ENCODE results near the gene PLEKHN1. TPM values are rescaled to one million over a fixed set of nuclear protein-coding genes. Genes with fewer than 3 reads are reported as not detected.

PLEKHN1 gene
- total RNA-seq, 2 experiments from 2014 or later = 1.1 to 1.4 TPM

DNA sequence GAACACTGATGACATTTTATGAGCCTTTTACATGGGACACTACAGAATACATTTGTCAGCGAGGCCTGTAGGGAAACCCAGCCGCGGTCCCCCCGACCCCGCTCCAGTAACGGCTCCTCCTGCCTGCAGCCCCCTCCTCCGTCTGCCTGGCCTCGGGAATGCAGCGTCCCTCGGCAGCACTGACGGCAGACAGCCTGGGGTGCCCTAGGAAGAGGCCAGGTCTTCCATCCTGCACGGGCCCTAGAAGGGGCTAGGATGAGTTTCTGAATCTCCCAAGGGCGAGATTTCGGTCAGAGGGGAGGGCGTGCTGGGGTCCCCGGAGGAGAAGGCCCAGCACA is 34.1 kb upstream of the PLEKHN1 start:
- Mint-ChIP-seq H3K36me3 (ENCODE audit: low read depth) (no peaks in the 10 kb centered on the region), H3K27ac (no peak overlapping the region), H3K4me1 (peaks cover 9% of the 10 kb centered on the region), H3K4me3 (no peak overlapping the region), H3K27me3 (peaks cover 23% of the 10 kb centered on the region), H3K9me3 (ENCODE audit: low read depth) (no peaks in the 10 kb centered on the region)
- ChIA-PET POLR2A (no interaction called here), CTCF (no interaction called here)
- intact Hi-C loops (cut with DNase I, micrococcal nuclease) = no loop called here
- ATAC-seq (no peak), DNase-seq (no peak)

DNA sequence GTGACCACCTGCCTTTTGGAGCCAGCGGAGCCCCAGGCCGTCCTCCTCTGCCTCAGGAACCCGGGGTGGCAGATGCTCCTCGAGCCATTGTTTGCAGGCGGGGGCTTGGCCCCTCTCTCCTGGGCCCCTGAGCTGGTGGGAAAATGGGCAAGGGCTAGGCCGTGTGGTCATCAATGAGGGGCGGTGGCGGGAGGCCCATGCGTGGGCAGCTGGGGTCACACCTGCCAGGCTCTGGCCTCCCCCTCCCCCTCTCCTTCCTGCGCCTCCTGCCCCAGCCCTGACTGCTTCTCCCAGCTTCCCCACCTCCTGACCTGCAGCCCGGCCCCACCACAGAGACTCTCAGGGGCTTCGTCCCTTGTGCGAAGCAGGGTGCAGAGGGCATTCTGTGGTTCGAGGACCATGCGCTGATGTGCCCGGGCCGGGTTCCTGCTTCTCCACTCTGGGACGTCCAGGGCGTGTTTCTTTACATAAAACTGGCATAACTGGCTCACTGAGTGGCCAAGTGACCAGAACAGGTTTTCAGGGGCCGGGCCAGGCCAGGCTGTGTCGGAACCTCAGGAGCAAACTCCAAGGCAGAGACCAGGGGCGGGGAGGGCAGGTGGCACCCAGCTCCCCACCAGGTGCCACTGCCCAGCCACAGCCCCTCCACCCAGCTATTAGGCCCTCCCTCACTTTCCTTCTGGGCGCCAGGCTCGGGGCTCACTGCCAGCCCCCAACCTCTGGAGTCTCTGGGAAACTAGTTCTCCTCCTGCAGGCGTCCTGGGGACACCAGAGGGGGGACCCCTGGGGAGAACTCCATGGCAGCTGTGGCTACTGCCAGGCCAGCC is 33.3 kb upstream of the PLEKHN1 start:
- H3K9me3 Mint-ChIP-seq (ENCODE audit: low read depth) = no peaks in the 10 kb centered on the region
- ATAC-seq = no peak
- H3K27ac Mint-ChIP-seq = no peak overlapping the region
- peaks cover 21% of the 10 kb centered on the region for H3K27me3 Mint-ChIP-seq
- CTCF ChIA-PET = no interaction called here
- peaks cover 9% of the 10 kb centered on the region for H3K4me1 Mint-ChIP-seq
- intact Hi-C loops (cut with DNase I, micrococcal nuclease) = no loop called here
- POLR2A ChIA-PET = no interaction called here
- no peaks in the 10 kb centered on the region for H3K36me3 Mint-ChIP-seq (ENCODE audit: low read depth)
- DNase-seq = no peak
- no peak overlapping the region for H3K4me3 Mint-ChIP-seq

DNA sequence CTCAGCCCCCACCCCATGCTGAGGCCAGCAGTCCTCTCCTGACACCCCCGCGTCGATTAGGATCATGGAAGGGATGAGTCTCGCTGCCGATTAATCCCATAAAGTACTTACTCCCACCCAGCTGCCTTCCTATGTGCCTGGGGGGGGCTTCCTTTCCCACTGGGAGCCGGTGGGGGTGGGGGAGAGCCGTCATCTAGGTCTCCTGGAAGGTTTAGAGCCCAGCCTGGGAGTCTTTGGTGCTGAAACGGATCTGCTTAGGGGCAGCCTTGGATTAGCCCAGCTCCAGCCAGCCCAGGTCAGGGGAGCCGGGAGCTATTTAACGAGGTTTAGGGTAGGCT is 32.7 kb upstream of the PLEKHN1 start:
- H3K4me3 Mint-ChIP-seq = no peak overlapping the region
- H3K9me3 Mint-ChIP-seq (ENCODE audit: low read depth) = no peaks in the 10 kb centered on the region
- no peak overlapping the region for H3K27ac Mint-ChIP-seq
- POLR2A ChIA-PET = no interaction called here
- ATAC-seq (no peak), DNase-seq (no peak)
- H3K27me3 Mint-ChIP-seq = peaks cover 22% of the 10 kb centered on the region
- CTCF ChIA-PET = no interaction called here
- intact Hi-C loops (cut with DNase I, micrococcal nuclease) = no loop called here
- H3K4me1 Mint-ChIP-seq = peaks cover 9% of the 10 kb centered on the region
- H3K36me3 Mint-ChIP-seq (ENCODE audit: low read depth) = no peaks in the 10 kb centered on the region

DNA sequence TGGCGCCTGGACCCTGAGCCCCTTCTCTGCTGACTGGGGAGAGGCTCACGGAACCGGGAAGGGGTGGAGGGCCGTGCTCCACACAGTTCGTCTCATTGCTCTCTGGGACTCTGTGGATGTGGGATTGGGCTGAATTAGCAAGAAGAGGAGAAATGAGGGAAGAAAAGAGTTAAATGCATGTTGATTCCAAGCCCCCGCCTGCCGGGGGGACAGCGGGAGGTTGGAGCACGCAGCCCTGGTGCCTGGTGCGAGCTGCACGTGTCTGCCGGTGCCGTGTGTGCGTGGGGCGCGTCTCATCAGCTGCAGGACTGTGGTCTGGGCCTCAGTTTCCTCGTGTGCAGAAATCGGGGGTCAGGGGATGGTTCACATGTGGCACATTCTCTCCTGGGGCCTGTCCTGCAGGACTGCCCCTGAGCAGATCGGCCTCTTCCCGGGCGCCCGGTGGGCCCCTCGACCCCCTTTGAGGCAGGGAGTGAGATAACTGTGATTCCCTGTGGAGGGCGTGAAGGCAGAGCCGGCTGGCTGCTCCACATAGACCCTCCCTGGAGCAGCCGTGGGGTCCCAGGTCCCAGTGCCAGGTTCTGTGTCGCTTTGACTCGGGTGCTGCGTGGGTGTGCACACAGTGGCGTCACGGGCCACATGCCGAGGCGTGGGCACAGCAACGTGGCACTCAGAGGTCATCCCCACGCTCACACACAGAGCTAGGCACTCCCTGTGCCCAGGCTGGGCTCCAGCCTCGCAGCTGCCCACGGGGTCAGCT is 31.1 kb upstream of the PLEKHN1 start:
- no peak for ATAC-seq
- ChIA-PET CTCF (no interaction called here), POLR2A (no interaction called here)
- Mint-ChIP-seq H3K27ac (no peak overlapping the region), H3K9me3 (ENCODE audit: low read depth) (no peaks in the 10 kb centered on the region), H3K4me3 (no peak overlapping the region), H3K36me3 (ENCODE audit: low read depth) (no peaks in the 10 kb centered on the region), H3K27me3 (peaks cover 19% of the 10 kb centered on the region), H3K4me1 (peaks cover 9% of the 10 kb centered on the region)
- DNase-seq = peak; percentile 35
- intact Hi-C loops (cut with DNase I, micrococcal nuclease) = loop anchor here in 1 of 2 experiments (5.0 kb wide), 1 partner anchor 33 kb away; no protein-coding TSS in a partner anchor

DNA sequence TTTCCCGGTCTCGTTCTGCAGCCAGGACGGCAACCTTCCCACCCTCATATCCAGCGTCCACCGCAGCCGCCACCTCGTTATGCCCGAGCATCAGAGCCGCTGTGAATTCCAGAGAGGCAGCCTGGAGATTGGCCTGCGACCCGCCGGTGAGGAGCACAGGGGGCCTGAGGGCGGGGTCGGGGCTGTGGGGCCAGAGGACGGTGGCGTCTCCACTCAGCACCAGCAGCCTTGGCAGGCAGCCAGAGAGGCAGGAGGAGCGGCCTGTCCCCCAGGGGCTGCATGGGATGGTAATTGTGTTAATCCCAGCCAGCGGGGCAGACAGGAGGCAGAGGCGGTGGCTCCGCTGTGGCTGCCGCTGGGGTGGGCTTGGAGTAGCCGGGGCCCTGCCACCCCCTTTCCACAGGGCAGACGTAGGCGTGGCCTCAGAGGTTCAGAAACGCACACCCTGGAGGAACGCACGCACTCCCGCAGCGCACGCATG is 30.5 kb upstream of the PLEKHN1 start:
- Mint-ChIP-seq H3K27me3 (peaks cover 21% of the 10 kb centered on the region), H3K4me1 (peaks cover 10% of the 10 kb centered on the region), H3K4me3 (no peak overlapping the region), H3K27ac (no peak overlapping the region), H3K9me3 (ENCODE audit: low read depth) (no peaks in the 10 kb centered on the region), H3K36me3 (ENCODE audit: low read depth) (no peaks in the 10 kb centered on the region)
- intact Hi-C loops (cut with DNase I, micrococcal nuclease) = loop anchor here in 1 of 2 experiments (5.0 kb wide), 1 partner anchor 33 kb away; no protein-coding TSS in a partner anchor
- ChIA-PET POLR2A (no interaction called here), CTCF (no interaction called here)
- DNase-seq (no peak), ATAC-seq (no peak)

DNA sequence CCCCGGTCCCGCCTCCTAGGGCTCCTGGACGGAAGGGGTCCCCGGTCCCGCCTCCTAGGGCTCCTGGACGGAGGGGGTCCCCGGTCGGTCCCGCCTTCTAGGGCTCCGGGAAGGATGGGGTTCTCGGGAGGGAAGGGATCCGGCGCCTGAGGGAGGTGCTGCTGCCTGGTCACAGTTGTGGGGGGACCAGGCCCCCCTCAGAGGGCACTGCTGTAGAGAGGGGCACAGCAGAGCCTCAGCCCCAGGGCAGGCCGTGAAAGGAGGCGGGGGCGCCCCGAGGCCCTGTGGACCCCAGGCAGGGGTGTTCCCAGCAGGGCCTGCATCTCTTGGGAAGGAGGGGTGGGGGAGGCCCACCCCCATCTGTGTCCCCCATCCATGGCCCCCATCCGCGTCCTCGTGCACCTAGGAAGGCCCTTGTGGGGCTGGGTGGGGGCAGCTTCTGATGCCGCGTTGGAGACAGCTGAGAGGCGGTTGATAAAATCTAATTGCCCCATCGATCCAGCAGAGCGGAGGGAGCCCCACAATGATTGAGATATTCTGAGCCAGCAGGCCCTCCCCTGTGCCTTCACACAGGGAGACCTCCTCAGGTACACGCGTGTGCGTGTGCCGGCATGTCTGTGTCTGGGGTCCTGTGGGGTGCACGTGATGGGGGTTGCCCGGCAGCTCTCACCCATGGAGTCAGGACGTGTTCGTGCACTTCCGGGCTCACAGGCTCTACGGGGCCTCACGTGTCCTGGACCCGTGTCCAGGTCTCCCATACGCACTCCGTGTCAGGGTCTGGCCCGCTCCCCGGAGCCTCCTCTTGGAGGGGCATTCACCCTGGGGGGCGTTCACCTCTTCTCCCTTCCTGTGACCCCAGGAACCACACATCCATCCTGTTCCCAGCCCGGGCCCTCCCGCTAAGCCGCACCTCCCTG is 29.7 kb upstream of the PLEKHN1 start:
- no peak overlapping the region for H3K27ac Mint-ChIP-seq
- H3K36me3 Mint-ChIP-seq (ENCODE audit: low read depth) = no peaks in the 10 kb centered on the region
- ChIA-PET POLR2A (no interaction called here), CTCF (no interaction called here)
- peaks cover 22% of the 10 kb centered on the region for H3K27me3 Mint-ChIP-seq
- H3K4me3 Mint-ChIP-seq = no peak overlapping the region
- ATAC-seq = no peak
- no peak for DNase-seq
- intact Hi-C loops (cut with DNase I, micrococcal nuclease) = loop anchor here in 1 of 2 experiments (5.0 kb wide), 1 partner anchor 34 kb away; no protein-coding TSS in a partner anchor
- no peaks in the 10 kb centered on the region for H3K9me3 Mint-ChIP-seq (ENCODE audit: low read depth)
- peaks cover 14% of the 10 kb centered on the region for H3K4me1 Mint-ChIP-seq

DNA sequence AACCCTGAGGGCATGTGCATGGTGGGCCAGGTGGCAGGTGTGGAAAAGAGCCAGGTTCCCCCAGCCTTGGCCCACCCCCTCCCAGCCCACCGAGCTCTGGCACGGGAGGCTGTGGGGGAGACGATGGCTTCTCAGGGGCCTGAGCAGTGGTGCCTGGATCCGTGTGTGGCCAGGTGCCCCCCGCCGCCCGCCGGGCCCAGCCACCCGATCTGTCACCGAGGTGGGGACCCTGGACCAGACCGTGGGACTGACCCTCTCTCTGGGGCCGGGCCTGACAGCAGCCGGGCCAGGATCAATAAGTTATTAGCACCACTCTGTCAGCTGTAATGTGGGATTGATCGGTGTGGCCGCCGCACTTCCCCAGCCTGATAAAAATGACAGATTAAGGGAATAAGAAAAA is 28.8 kb upstream of the PLEKHN1 start:
- ATAC-seq (no peak), DNase-seq (no peak)
- ChIA-PET CTCF (no interaction called here), POLR2A (no interaction called here)
- H3K4me3 Mint-ChIP-seq = no peak overlapping the region
- no peak overlapping the region for H3K27ac Mint-ChIP-seq
- intact Hi-C loops (cut with DNase I, micrococcal nuclease) = loop anchor here in 1 of 2 experiments (5.0 kb wide), 1 partner anchor 35 kb away; no protein-coding TSS in a partner anchor
- peaks cover 22% of the 10 kb centered on the region for H3K27me3 Mint-ChIP-seq
- peaks cover 14% of the 10 kb centered on the region for H3K4me1 Mint-ChIP-seq
- no peaks in the 10 kb centered on the region for H3K36me3 Mint-ChIP-seq (ENCODE audit: low read depth)
- no peaks in the 10 kb centered on the region for H3K9me3 Mint-ChIP-seq (ENCODE audit: low read depth)

DNA sequence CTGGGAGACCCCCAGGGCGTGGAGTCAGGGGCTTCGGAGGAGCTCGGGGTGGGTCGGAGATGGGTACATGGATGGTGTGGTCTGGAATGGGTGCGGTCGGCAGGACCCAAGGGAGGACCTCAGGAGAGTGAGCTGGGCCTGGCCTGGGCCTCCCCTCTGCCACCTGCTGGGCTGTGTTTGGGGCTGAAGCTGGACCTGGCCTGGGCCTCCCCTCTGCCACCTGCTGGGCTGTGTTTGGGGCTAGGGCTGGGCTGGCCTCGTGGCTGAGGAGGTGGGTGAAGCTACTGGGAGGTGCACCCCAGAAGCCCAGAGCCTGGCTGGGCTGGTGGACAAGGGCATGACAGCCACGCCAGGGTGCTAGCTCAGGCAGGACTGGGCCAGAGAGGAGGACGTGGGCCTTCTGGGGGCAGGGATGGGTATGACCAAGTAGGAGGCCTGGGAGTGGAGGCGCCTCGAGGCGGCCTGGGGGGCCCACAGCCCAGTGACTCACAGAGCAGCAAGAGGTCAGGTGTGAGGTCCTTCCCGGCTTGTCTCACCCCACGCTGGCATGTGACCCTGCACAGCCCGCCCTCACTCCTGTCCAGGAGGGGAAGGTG is 28.1 kb upstream of the PLEKHN1 start:
- Mint-ChIP-seq H3K27me3 (peaks cover 22% of the 10 kb centered on the region), H3K36me3 (ENCODE audit: low read depth) (no peaks in the 10 kb centered on the region), H3K4me3 (no peak overlapping the region), H3K9me3 (ENCODE audit: low read depth) (no peaks in the 10 kb centered on the region), H3K4me1 (peaks cover 14% of the 10 kb centered on the region), H3K27ac (no peak overlapping the region)
- intact Hi-C loops (cut with DNase I, micrococcal nuclease) = loop anchor here in 1 of 2 experiments (5.0 kb wide), 1 partner anchor 36 kb away; no protein-coding TSS in a partner anchor
- ChIA-PET CTCF (interaction anchor here (0.7 kb wide), 1 partner anchor 89 kb away, joined by 3 read pairs; no protein-coding TSS in a partner anchor), POLR2A (no interaction called here)
- DNase-seq (peak; percentile 50), ATAC-seq (peak; percentile 37)

DNA sequence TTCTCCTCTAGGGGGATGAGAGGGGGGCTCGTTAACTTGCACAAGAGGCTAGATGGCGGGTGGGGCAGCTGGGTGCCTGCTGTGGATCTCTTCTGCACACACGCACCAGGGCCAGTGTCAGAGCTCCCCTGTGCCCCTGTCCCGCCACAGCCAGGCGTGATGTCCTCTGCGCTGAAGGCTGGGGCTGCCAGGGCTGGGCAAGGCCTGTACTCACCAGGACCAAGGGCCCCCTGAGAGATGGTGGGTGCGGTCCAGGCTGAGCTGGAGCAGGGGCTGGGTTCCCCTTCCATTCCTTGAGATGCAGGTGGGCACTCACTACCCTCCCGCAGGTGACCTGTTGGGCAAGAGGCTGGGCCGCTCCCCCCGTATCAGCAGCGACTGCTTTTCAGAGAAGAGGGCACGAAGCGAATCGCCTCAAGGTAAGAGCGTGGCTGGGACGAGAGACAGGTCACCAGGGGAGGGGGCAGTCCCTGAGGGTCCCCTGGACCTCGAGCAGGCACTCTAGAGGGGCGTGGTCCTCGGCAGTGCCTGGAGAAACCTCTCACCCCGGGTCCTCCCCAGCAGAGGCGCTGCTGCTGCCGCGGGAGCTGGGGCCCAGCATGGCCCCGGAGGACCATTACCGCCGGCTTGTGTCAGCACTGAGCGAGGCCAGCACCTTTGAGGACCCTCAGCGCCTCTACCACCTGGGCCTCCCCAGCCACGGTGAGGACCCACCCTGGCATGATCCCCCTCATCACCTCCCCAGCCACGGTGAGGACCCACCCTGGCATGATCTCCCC is 27.4 kb upstream of the PLEKHN1 start:
- H3K4me1 Mint-ChIP-seq = peaks cover 14% of the 10 kb centered on the region
- H3K27ac Mint-ChIP-seq = no peak overlapping the region
- intact Hi-C loops (cut with DNase I, micrococcal nuclease) = loop anchor here in 1 of 2 experiments (5.0 kb wide), 1 partner anchor 37 kb away; no protein-coding TSS in a partner anchor
- DNase-seq (no peak), ATAC-seq (no peak)
- H3K36me3 Mint-ChIP-seq (ENCODE audit: low read depth) = peaks cover 1% of the 10 kb centered on the region
- H3K4me3 Mint-ChIP-seq = no peak overlapping the region
- no peaks in the 10 kb centered on the region for H3K9me3 Mint-ChIP-seq (ENCODE audit: low read depth)
- ChIA-PET POLR2A (no interaction called here), CTCF (no interaction called here)
- H3K27me3 Mint-ChIP-seq = peaks cover 22% of the 10 kb centered on the region

DNA sequence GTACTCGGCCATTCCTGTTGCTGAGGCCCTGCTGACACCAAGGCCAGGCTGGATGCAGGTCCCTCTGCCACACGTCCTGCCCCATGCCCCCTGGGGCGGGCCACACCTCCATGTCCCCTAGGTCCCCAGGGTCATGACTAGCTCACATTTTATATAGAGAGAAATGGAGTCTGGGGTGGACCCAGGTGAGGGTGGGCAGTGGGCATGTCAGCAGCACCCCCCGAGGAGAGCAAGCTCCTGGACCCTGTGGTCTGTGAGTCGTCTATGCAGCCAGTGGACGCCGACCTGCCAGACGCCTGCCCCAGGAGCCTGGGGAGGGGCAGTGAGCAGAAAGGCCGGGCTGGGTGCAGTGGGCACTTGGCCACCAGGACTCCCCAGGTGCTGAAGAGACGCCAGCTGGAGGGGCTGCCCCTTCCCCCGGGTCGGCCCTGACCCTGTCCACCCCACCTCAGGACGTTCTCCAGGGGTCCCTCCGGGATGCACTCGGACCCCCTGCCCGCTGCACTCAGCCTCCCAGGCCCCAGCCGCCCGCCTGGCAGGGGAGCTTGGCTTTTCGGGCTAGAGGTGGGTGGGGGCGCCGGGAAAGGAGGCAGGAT is 26.7 kb upstream of the PLEKHN1 start:
- DNase-seq (no peak), ATAC-seq (no peak)
- intact Hi-C loops (cut with DNase I, micrococcal nuclease) = loop anchor here (2.0 to 5.0 kb wide), 3 partner anchors 19 to 37 kb away; no protein-coding TSS in a partner anchor
- Mint-ChIP-seq H3K9me3 (ENCODE audit: low read depth) (no peaks in the 10 kb centered on the region), H3K27me3 (peaks cover 22% of the 10 kb centered on the region), H3K36me3 (ENCODE audit: low read depth) (peaks cover 1% of the 10 kb centered on the region), H3K27ac (no peak overlapping the region), H3K4me3 (no peak overlapping the region), H3K4me1 (peaks cover 14% of the 10 kb centered on the region)
- ChIA-PET POLR2A (no interaction called here), CTCF (interaction anchor here (1.1 kb wide), 1 partner anchor 78 kb away, joined by 5 read pairs; no protein-coding TSS in a partner anchor)

Data from activated CD4-positive, alpha-beta T cell treated with anti-CD3 and anti-CD28 coated beads for 36 hours (primary cell).